Stomach (tissue), 9 donors: ENCODE data around the gene NCKAP5L. TPM values are rescaled to one million over a fixed set of nuclear protein-coding genes. Genes with fewer than 3 reads are reported as not detected.

ENCODE experiments used
- DNase-seq, 2 donors: peaks; one replicate each; pipeline versions ENCODE4 v3.0.0 to v3.0.0-alpha.2; 2013 to 2019
- H3K27ac ChIP-seq, 5 donors: fragments of 200-600 bp in 4 of 5; sonication (generic) in 4 of 5; one replicate each; pipeline ENCODE4 v1.5.1; 2013 to 2019; ENCODE audit warnings: mild to moderate bottlenecking in 1 of 5, moderate library complexity in 1 of 5
- H3K27me3 ChIP-seq, 3 donors: fragments of 200-600 bp; sonication (generic); one replicate each; pipeline ENCODE4 v1.5.1; 2017 to 2019; ENCODE audit warnings: mixed run types in 1 of 3
- H3K36me3 ChIP-seq, 4 donors: fragments of 200-600 bp; sonication (generic); 1 replicate in 3 of 4; 2 replicates in 1 of 4; pipeline ENCODE4 v1.5.1; 2016 to 2019
- H3K4me1 ChIP-seq, 4 donors: fragments of 200-600 bp; sonication (generic); one replicate each; pipeline ENCODE4 v1.5.1; 2016 to 2019
- H3K4me3 ChIP-seq, 4 donors: fragments of 200-600 bp; sonication (generic) in 3 of 4; one replicate each; pipeline ENCODE4 v1.5.1; 2016 to 2019; ENCODE audit warnings: mild to moderate bottlenecking in 1 of 4
- H3K9me3 ChIP-seq, 4 donors: fragments of 200-600 bp; sonication (generic); one replicate each; pipeline ENCODE4 v1.5.1; 2016 to 2019
- CTCF ChIP-seq, 7 experiments: fragments of 450-650 bp in 4 of 7; fragments of 200-600 bp in 3 of 7; sonication (generic) in 3 of 7; IDR thresholded peaks; one replicate each; pipeline ENCODE4 v1.5.1; 2016 to 2019; ENCODE audit warnings: antibody characterized with exemption in 7 of 7, control low read depth in 2 of 7, mild to moderate bottlenecking in 1 of 7
- EP300 ChIP-seq: sonication (generic); formaldehyde crosslinking; IDR thresholded peaks from one replicate; pipeline ENCODE4 v1.6.1; 2017; ENCODE audit warnings: antibody characterized with exemption
- POLR2A ChIP-seq, 4 donors: fragments of 450-650 bp; IDR thresholded peaks; one replicate each; pipeline ENCODE4 v1.6.1; 2016; ENCODE audit warnings: antibody characterized with exemption in 4 of 4, control low read depth in 2 of 4, mild to moderate bottlenecking in 1 of 4, moderate library complexity in 1 of 4
- POLR2AphosphoS5 ChIP-seq, 3 donors: sonication (generic); formaldehyde crosslinking; IDR thresholded peaks; one replicate each; pipeline ENCODE4 v1.6.1; 2016; ENCODE audit warnings: antibody characterized with exemption in 3 of 3
- WGBS, 5 donors: extraction: QIAGEN DNeasy Blood & Tissue Kit in 3 of 5; methylation state at CpG; one replicate each; pipeline versions ENCODE4 v1.1.5 to v1.1.7; 2013 to 2018; 5-methylcytosine and 5-hydroxymethylcytosine counted together
- intact Hi-C: fragments of 100-400 bp; cut with DNase I; formaldehyde crosslinking; loops from one replicate; pipeline ENCODE4 v1.15.1; 2023; ENCODE audit warnings: low total_unique reads
- polyA plus RNA-seq, 3 donors: library from polyadenylated mRNA; stranded (reverse); fragments of 200-250 nt; gene quantifications; one replicate each; pipeline ENCODE4 v1.2.3, GENCODE V29; 2013
- total RNA-seq, 5 donors: library from RNA; depleted of rRNA; stranded (reverse); fragments of >200 nt; gene quantifications; one replicate each; pipeline versions ENCODE4 v1.1.0 to v1.2.3, GENCODE V29; 2014 to 2016
- donor health status: healthy with polysubstance abuse.
- donor health status: Bipolar disorder and iron deficiency.
- donor health status: healthy.

The NCKAP5L gene
- total and polyA plus RNA-seq, 8 donors, result 3.5 to 16.5 (median 7.0) TPM

GRCh38 chr12:49791700-49792099, 36.5 kb downstream of the NCKAP5L start:
- WGBS, 5 donors, result 92 to 98% (median 92%) methylated on average over 12 to 23 of the region's 23 CpGs
- Histone ChIP-seq H3K27me3 (no peaks in the 10 kb centered on the region), H3K9me3 (no peaks in the 10 kb centered on the region), H3K4me1 (no peaks in the 10 kb centered on the region), H3K4me3 (no peak overlapping the region), H3K36me3 (peaks cover 3 to 68% (median 55%) of the 10 kb centered on the region in 4 donors), H3K27ac (no peak overlapping the region)
- TF ChIP-seq POLR2AphosphoS5 (IDR thresholded peaks at IDR 0.05), result no peak
- no peak for TF ChIP-seq POLR2A (IDR thresholded peaks at IDR 0.05)
- no peak for TF ChIP-seq EP300
- TF ChIP-seq CTCF (IDR thresholded peaks at IDR 0.05), result no peak
- intact Hi-C loops, result no loop called here
- no peak for DNase-seq

- Histone ChIP-seq H3K4me3 (no peak overlapping the region), H3K27me3 (no peaks in the 10 kb centered on the region), H3K9me3 (no peaks in the 10 kb centered on the region), H3K27ac (no peak overlapping the region), H3K4me1 (no peaks in the 10 kb centered on the region), H3K36me3 (peaks cover 0 to 60% (median 47%) of the 10 kb centered on the region in 4 donors)
- 76 to 87% (median 80%) methylated on average over 22 of the region's 22 CpGs for WGBS, 5 donors
- no peak for DNase-seq
- TF ChIP-seq CTCF (IDR thresholded peaks at IDR 0.05) (no peak), POLR2A (IDR thresholded peaks at IDR 0.05) (no peak), POLR2AphosphoS5 (IDR thresholded peaks at IDR 0.05) (no peak), EP300 (no peak)
- intact Hi-C loops, result no loop called here
Observed at GRCh38 chr12:49790741-49791555, 37.3 kb downstream of the NCKAP5L start.

- Histone ChIP-seq H3K36me3 (peaks cover 0 to 51% (median 39%) of the 10 kb centered on the region in 4 donors), H3K9me3 (no peaks in the 10 kb centered on the region), H3K27ac (no peak overlapping the region), H3K27me3 (no peaks in the 10 kb centered on the region), H3K4me3 (no peak overlapping the region), H3K4me1 (peaks cover 0 to under 1% (median 0%) of the 10 kb centered on the region in 4 donors)
- WGBS, 5 donors, result 63 to 88% (median 78%) methylated on average over 3 of the region's 3 CpGs
- peak in 1 of 2 donors; percentile 54 for DNase-seq
- TF ChIP-seq POLR2A (IDR thresholded peaks at IDR 0.05) (no peak), POLR2AphosphoS5 (IDR thresholded peaks at IDR 0.05) (no peak), CTCF (IDR thresholded peaks at IDR 0.05) (no peak), EP300 (no peak)
- intact Hi-C loops, result no loop called here
Observed at GRCh38 chr12:49789992-49790391, 38.2 kb downstream of the NCKAP5L start.

GRCh38 chr12:49787672-49788071, 40.5 kb downstream of the NCKAP5L start:
- Histone ChIP-seq H3K36me3 (peaks cover 0 to 33% (median 24%) of the 10 kb centered on the region in 4 donors), H3K9me3 (no peaks in the 10 kb centered on the region), H3K27me3 (no peaks in the 10 kb centered on the region), H3K27ac (no peak overlapping the region), H3K4me1 (peaks cover 0 to 16% (median 11%) of the 10 kb centered on the region in 4 donors), H3K4me3 (no peak overlapping the region)
- 95 to 100% (median 95%) methylated on average over 2 of the region's 2 CpGs for WGBS, 5 donors
- intact Hi-C loops, result no loop called here
- TF ChIP-seq POLR2AphosphoS5 (IDR thresholded peaks at IDR 0.05) (no peak), CTCF (IDR thresholded peaks at IDR 0.05) (no peak), EP300 (no peak), POLR2A (IDR thresholded peaks at IDR 0.05) (no peak)
- DNase-seq, result no peak
